BJ (cell line): ENCODE results near the gene GOLGA6L7. TPM values are rescaled to one million over a fixed set of nuclear protein-coding genes. Genes with fewer than 3 reads are reported as not detected.

Source experiments
- CTCF ChIA-PET: fragments of 350-600 bp; formaldehyde crosslinking; extraction: SDS; loops from one replicate; lab custom pipeline; 2021; ENCODE audit warnings: antibody characterized with exemption, inconsistent platforms; lab: Yijun Ruan, JAX
- POLR2A ChIA-PET: fragments of 300-600 bp; sonication (Branson Sonifier 250); formaldehyde crosslinking; extraction: SDS; loops from one replicate; lab custom pipeline; 2021; ENCODE audit warnings: antibody characterized with exemption; lab: Charles Lee
- DNase-seq: peaks from one replicate; pipeline ENCODE4 v3.0.0-alpha.2; 2011; ENCODE audit warnings: low read depth
- H3K27me3 ChIP-seq: 2 replicates; pipeline ENCODE4 v1.6.0; 2011; ENCODE audit warnings: low read length; ENCODE audit not compliant: control insufficient read depth, insufficient read depth
- H3K36me3 ChIP-seq: 2 replicates; pipeline ENCODE4 v1.5.1; 2011; ENCODE audit warnings: low read length; ENCODE audit not compliant: control insufficient read depth, insufficient read depth
- H3K4me3 ChIP-seq: 2 replicates; pipeline ENCODE4 v1.5.1; 2011; ENCODE audit warnings: low read depth, mild to moderate bottlenecking, control low read depth, low read length
- CTCF ChIP-seq: IDR thresholded peaks from 2 replicates; pipeline ENCODE4 v1.5.1; 2011; ENCODE audit warnings: low read depth, mild to moderate bottlenecking, control low read depth, inconsistent platforms, low read length, moderate library complexity; ENCODE audit not compliant: insufficient read depth
- polyA plus RNA-seq: library from polyadenylated mRNA; depleted of rRNA; stranded (reverse); fragments of >200 nt; gene quantifications from 2 replicates; pipeline ENCODE4 v1.2.3, GENCODE V29; 2011

The GOLGA6L7 gene
- polyA plus RNA-seq, 1 experiment, result not detected

GRCh38 chr15:28889346-28889745 lies 40.9 kb upstream of the GOLGA6L7 start:
- Histone ChIP-seq H3K36me3 (no peaks in the 10 kb centered on the region), H3K27me3 (no peaks in the 10 kb centered on the region), H3K4me3 (no peak overlapping the region)
- no peak for TF ChIP-seq CTCF
- ChIA-PET POLR2A (no interaction called here), CTCF (no interaction called here)
- DNase-seq, result no peak

- no peak for DNase-seq
- Histone ChIP-seq H3K36me3 (no peaks in the 10 kb centered on the region), H3K4me3 (no peak overlapping the region), H3K27me3 (no peaks in the 10 kb centered on the region)
- POLR2A ChIA-PET, result no interaction called here
- no peak for TF ChIP-seq CTCF
- CTCF ChIA-PET, result interaction anchor here (1.1 kb wide), 1 partner anchor 201 kb away, joined by 3 read pairs; no protein-coding TSS in a partner anchor
These were observed 40.5 kb upstream of the GOLGA6L7 start for GRCh38 chr15:28888900-28889299.

GRCh38 chr15:28888302-28888894 lies 40.0 kb upstream of the GOLGA6L7 start:
- ChIA-PET POLR2A (no interaction called here), CTCF (interaction anchor here (1.1 kb wide), 1 partner anchor 202 kb away, joined by 3 read pairs; no protein-coding TSS in a partner anchor)
- Histone ChIP-seq H3K27me3 (no peaks in the 10 kb centered on the region), H3K4me3 (no peak overlapping the region), H3K36me3 (no peaks in the 10 kb centered on the region)
- TF ChIP-seq CTCF, result no peak
- DNase-seq, result no peak

- POLR2A ChIA-PET, result no interaction called here
- CTCF ChIA-PET, result interaction anchor here (1.1 kb wide), 1 partner anchor 203 kb away, joined by 3 read pairs; no protein-coding TSS in a partner anchor
These were observed 39.1 kb upstream of the GOLGA6L7 start for GRCh38 chr15:28887339-28888174.

More at GRCh38 chr15:28887339-28888174, 39.1 kb upstream of the GOLGA6L7 start:
- DNase-seq, result no peak
- H3K27me3 ChIP-seq, result no peaks in the 10 kb centered on the region
- H3K36me3 ChIP-seq, result no peaks in the 10 kb centered on the region
- no peak for TF ChIP-seq CTCF
- no peak overlapping the region for H3K4me3 ChIP-seq
